H1 (cell line): ENCODE data around the gene FNDC10. TPM values are rescaled to one million over a fixed set of nuclear protein-coding genes. Genes with fewer than 3 reads are reported as not detected.

Experiments
- CTCF ChIA-PET: fragments of 300-600 bp; sonication (Branson Sonifier 250); formaldehyde crosslinking; loops from one replicate; lab custom pipeline; 2021; ENCODE audit not compliant: partially characterized antibody; lab: Charles Lee
- POLR2A ChIA-PET: fragments of 300-600 bp; sonication (Branson Sonifier 250); formaldehyde crosslinking; loops from one replicate; lab custom pipeline; 2021; ENCODE audit warnings: inconsistent platforms; ENCODE audit not compliant: partially characterized antibody; lab: Charles Lee
- DNase-seq, 2 experiments: peaks; one replicate each; pipeline versions ENCODE4 v3.0.0 to v3.0.0-alpha.2; 2010 to 2022; ENCODE audit warnings: low spot score in 2 of 2, low read depth in 1 of 2, mixed read lengths in 1 of 2
- FAIRE-seq: peaks from 2 replicates; lab custom pipeline; 2011; peaks lifted over from hg19 to GRCh38; lab: Jason Lieb, UNC
- H2AFZ ChIP-seq: 2 replicates; pipeline ENCODE4 v1.8.1; 2012; ENCODE audit warnings: low read length, inconsistent platforms
- H2AK5ac ChIP-seq: 2 replicates; pipeline ENCODE4 v1.6.1; 2013; ENCODE audit warnings: low read depth, low read length
- H2BK120ac ChIP-seq: replicated peaks from 2 replicates; pipeline ENCODE3; 2013; ENCODE audit warnings: low read depth, low read length, inconsistent platforms
- H2BK12ac ChIP-seq: 2 replicates; pipeline ENCODE4 v1.6.1; 2013; ENCODE audit warnings: low read depth, low read length
- H2BK15ac ChIP-seq: 2 replicates; pipeline ENCODE4 v1.6.1; 2013; ENCODE audit warnings: low read length
- H2BK20ac ChIP-seq: 2 replicates; pipeline ENCODE4 v1.6.1; 2013; ENCODE audit warnings: low read length
- H2BK5ac ChIP-seq: 2 replicates; pipeline ENCODE4 v1.6.1; 2013; ENCODE audit warnings: low read depth, low read length
- H3K14ac ChIP-seq: 2 replicates; pipeline ENCODE4 v1.6.1; 2013; ENCODE audit warnings: inconsistent platforms; ENCODE audit not compliant: insufficient read length
- H3K18ac ChIP-seq: 2 replicates; pipeline ENCODE4 v1.6.1; 2013; ENCODE audit warnings: low read length; ENCODE audit errors: extremely low read depth
- H3K23ac ChIP-seq: 2 replicates; pipeline ENCODE4 v1.6.1; 2013; ENCODE audit warnings: inconsistent platforms; ENCODE audit not compliant: insufficient read length
- H3K23me2 ChIP-seq: 2 replicates; pipeline ENCODE4 v1.6.1; 2013; ENCODE audit warnings: low read depth, low read length
- H3K27ac ChIP-seq: 2 replicates; pipeline ENCODE4 v1.6.1; 2011; ENCODE audit warnings: low read depth, low read length, inconsistent platforms
- H3K27me3 ChIP-seq, 4 experiments: replicated peaks in 1 of 4; 1 replicate in 1 of 4; 2 replicates in 3 of 4; pipeline versions ENCODE4 v1.6.1 to v1.8.1; 2011 to 2013; ENCODE audit warnings: low read length in 3 of 4, mild to moderate bottlenecking in 3 of 4, inconsistent platforms in 2 of 4, mixed read lengths in 2 of 4, moderate library complexity in 1 of 4; ENCODE audit not compliant: control insufficient read depth in 3 of 4, insufficient read depth in 3 of 4; ENCODE audit errors: extremely low read depth in 1 of 4
- H3K36me3 ChIP-seq, 4 experiments: 2 replicates each; pipeline versions ENCODE4 v1.6.1 to v1.8.1; 2011 to 2013; ENCODE audit warnings: mild to moderate bottlenecking in 4 of 4, low read length in 3 of 4, moderate library complexity in 2 of 4, control low read depth in 1 of 4, inconsistent platforms in 1 of 4; ENCODE audit not compliant: insufficient read depth in 4 of 4, control insufficient read depth in 2 of 4
- H3K4ac ChIP-seq: replicated peaks from 2 replicates; pipeline ENCODE3; 2013; ENCODE audit warnings: low read length, low read depth, mixed read lengths, inconsistent platforms; ENCODE audit not compliant: insufficient read length
- H3K4me1 ChIP-seq, 4 experiments: replicated peaks in 1 of 4; 1 replicate in 1 of 4; 2 replicates in 3 of 4; pipeline versions ENCODE4 v1.6.1 to v1.8.1; 2011 to 2013; ENCODE audit warnings: low read length in 3 of 4, inconsistent platforms in 2 of 4, mixed read lengths in 1 of 4; ENCODE audit not compliant: insufficient read depth in 4 of 4, control insufficient read depth in 3 of 4
- H3K4me2 ChIP-seq, 2 experiments: 2 replicates each; pipeline versions ENCODE4 v1.6.1 to v1.8.1; 2011 to 2013; ENCODE audit warnings: low read depth in 2 of 2, low read length in 2 of 2, control low read depth in 1 of 2, inconsistent platforms in 1 of 2, mild to moderate bottlenecking in 1 of 2; ENCODE audit not compliant: insufficient read depth in 1 of 2
- H3K4me3 ChIP-seq, 4 experiments: fragments of 200-600, 300-600 bp in 1 of 4; sonication (generic), shearing (Covaris generic), sonication (Bioruptor Twin) in 1 of 4; 2 replicates each; pipeline versions ENCODE4 v1.5.1 to v1.8.1; 2011 to 2016; ENCODE audit warnings: low read length in 4 of 4, low read depth in 3 of 4, control low read depth in 2 of 4, inconsistent platforms in 2 of 4, mild to moderate bottlenecking in 2 of 4, mixed read lengths in 1 of 4, moderate library complexity in 1 of 4; ENCODE audit not compliant: insufficient read depth in 2 of 4; ENCODE audit errors: extremely low read depth in 1 of 4
- H3K56ac ChIP-seq: replicated peaks from 2 replicates; pipeline ENCODE3; 2013; ENCODE audit warnings: low read depth, mild to moderate bottlenecking, mixed read lengths, low read length, inconsistent platforms; ENCODE audit not compliant: insufficient read length
- H3K79me1 ChIP-seq: 2 replicates; pipeline ENCODE4 v1.6.1; 2013; ENCODE audit warnings: low read depth, low read length, control low read depth
- H3K79me2 ChIP-seq, 2 experiments: 2 replicates each; pipeline versions ENCODE4 v1.6.1 to v1.8.1; 2012 to 2013; ENCODE audit warnings: low read length in 2 of 2, mild to moderate bottlenecking in 2 of 2, inconsistent platforms in 1 of 2; ENCODE audit not compliant: insufficient read depth in 2 of 2, control insufficient read depth in 1 of 2
- H3K9ac ChIP-seq, 4 experiments: replicated peaks in 1 of 4; 1 replicate in 1 of 4; 2 replicates in 3 of 4; pipeline versions ENCODE4 v1.6.1 to v1.8.1; 2011 to 2013; ENCODE audit warnings: low read depth in 3 of 4, low read length in 3 of 4, control low read depth in 2 of 4, mild to moderate bottlenecking in 2 of 4, moderate library complexity in 2 of 4, inconsistent platforms in 1 of 4; ENCODE audit errors: extremely low read depth in 1 of 4
- H3K9me3 ChIP-seq, 2 experiments: 2 replicates each; pipeline versions ENCODE4 v1.6.1 to v1.8.1; 2012 to 2013; ENCODE audit warnings: mild to moderate bottlenecking in 2 of 2, moderate library complexity in 2 of 2, control low read depth in 1 of 2, inconsistent platforms in 1 of 2, low read depth in 1 of 2, low read length in 1 of 2, mixed read lengths in 1 of 2; ENCODE audit not compliant: insufficient read depth in 2 of 2
- H4K20me1 ChIP-seq, 2 experiments: replicated peaks in 1 of 2; 2 replicates each; pipeline versions ENCODE3 to v1.8.1; 2011 to 2013; ENCODE audit warnings: inconsistent platforms in 2 of 2, low read length in 2 of 2, mild to moderate bottlenecking in 1 of 2; ENCODE audit not compliant: insufficient read depth in 2 of 2, control insufficient read depth in 1 of 2
- H4K5ac ChIP-seq: 2 replicates; pipeline ENCODE4 v1.6.1; 2013; ENCODE audit warnings: low read length, low read depth, mixed read lengths, inconsistent platforms; ENCODE audit not compliant: insufficient read length
- H4K8ac ChIP-seq: 2 replicates; pipeline ENCODE4 v1.8.0; 2013; ENCODE audit warnings: mild to moderate bottlenecking, moderate library complexity, low read length, inconsistent platforms; ENCODE audit not compliant: insufficient read depth; ENCODE audit errors: extremely low read depth
- H4K91ac ChIP-seq: replicated peaks from 2 replicates; pipeline ENCODE3; 2013; ENCODE audit warnings: low read length, mixed read lengths, inconsistent platforms; ENCODE audit not compliant: insufficient read length
- ASH2L ChIP-seq: fragments of 200-600, 300-600 bp; sonication (generic); IDR thresholded peaks from one replicate; pipeline ENCODE4 v1.7.1; 2017; ENCODE audit warnings: low read length
- CREB1 ChIP-seq: IDR thresholded peaks from 2 replicates; pipeline ENCODE4 v1.6.1; 2012; ENCODE audit warnings: inconsistent platforms
- CTBP2 ChIP-seq: IDR thresholded peaks from 2 replicates; pipeline ENCODE4 v1.7.0; 2011; ENCODE audit warnings: borderline replicate concordance, mild to moderate bottlenecking, moderate library complexity, mixed read lengths, low read length; ENCODE audit not compliant: insufficient read depth, insufficient read length
- E2F6 ChIP-seq: IDR thresholded peaks from 2 replicates; pipeline ENCODE4 v1.6.1; 2012; ENCODE audit warnings: inconsistent platforms
- EP300 ChIP-seq, 2 experiments: IDR thresholded peaks; 1 replicate in 1 of 2; 2 replicates in 1 of 2; pipeline ENCODE4 v1.6.1; 2011 to 2012; ENCODE audit warnings: low read depth in 2 of 2, low read length in 2 of 2, mild to moderate bottlenecking in 2 of 2, borderline replicate concordance in 1 of 2, inconsistent platforms in 1 of 2, moderate library complexity in 1 of 2
- FOSL1 ChIP-seq: IDR thresholded peaks from 2 replicates; pipeline ENCODE4 v1.6.1; 2011; ENCODE audit warnings: mild to moderate bottlenecking, low read depth, low read length, moderate library complexity; ENCODE audit not compliant: insufficient read depth
- RFX5 ChIP-seq: IDR thresholded peaks from 2 replicates; pipeline ENCODE4 v1.6.1; 2011; ENCODE audit warnings: low read depth, low read length, improper control_type of control experiment, borderline replicate concordance
- RXRA ChIP-seq: IDR thresholded peaks from 2 replicates; pipeline ENCODE4 v1.6.1; 2011; ENCODE audit warnings: low read depth, mild to moderate bottlenecking, low read length, moderate library complexity; ENCODE audit not compliant: insufficient read depth
- SIRT6 ChIP-seq: IDR thresholded peaks from one replicate; pipeline ENCODE4 v1.7.1; 2012; ENCODE audit warnings: low read length, inconsistent platforms
- SIX5 ChIP-seq: IDR thresholded peaks from 2 replicates; pipeline ENCODE4 v1.6.1; 2011; ENCODE audit warnings: mild to moderate bottlenecking, low read depth, low read length
- TCF12 ChIP-seq: IDR thresholded peaks from 2 replicates; pipeline ENCODE4 v1.6.1; 2011; ENCODE audit warnings: low read depth, mild to moderate bottlenecking, low read length
- WGBS, 2 experiments: shearing (Covaris generic) in 1 of 2; methylation state at CpG; one replicate each; pipeline versions ENCODE4 v1.1.6 to v1.1.7; 2013 to 2015; ENCODE audit warnings: low lambda C conversion rate in 2 of 2, mixed read lengths in 2 of 2, inconsistent platforms in 1 of 2, low coverage in 1 of 2, missing lambda C conversion rate in 1 of 2; ENCODE audit not compliant: insufficient replicate concordance in 2 of 2, insufficient coverage in 1 of 2, insufficient read length in 1 of 2; ENCODE audit errors: extremely low coverage in 1 of 2, missing lambda C conversion rate in 1 of 2; 5-methylcytosine and 5-hydroxymethylcytosine counted together
- polyA plus RNA-seq, 7 experiments: library from polyadenylated mRNA; depleted of rRNA in 3 of 7; stranded (reverse) in 5 of 7; unstranded in 2 of 7; fragments of >200 nt in 5 of 7; fragments of 200-250 nt in 2 of 7; gene quantifications; 1 replicate in 5 of 7; 2 replicates in 1 of 7; 4 replicates in 1 of 7; pipeline versions ENCODE4 v1.2.1 to v1.2.3, GENCODE V29; 2011 to 2013; ENCODE audit warnings: missing spikeins in 2 of 7, mixed read lengths in 2 of 7
- total RNA-seq: library from RNA; stranded (reverse); fragmentation: NEBNext Ultra II Directional; extraction: Animal tissue kit (Norgen Biotek cat#: 25700); gene quantifications from 2 replicates; pipeline ENCODE4 v1.2.1, GENCODE V29; 2021
- TF ChIP-seq, protein P1 (sequence below): IDR thresholded peaks from 2 replicates; pipeline ENCODE4 v1.6.1; 2012; ENCODE audit warnings: low read length, inconsistent platforms

The FNDC10 gene
- total and polyA plus RNA-seq, 2 of the 8 experiments (the other 6 are each of a cell fraction or from before 2014, with no cell fraction given), result 19.0 to 21.8 TPM

DNA sequence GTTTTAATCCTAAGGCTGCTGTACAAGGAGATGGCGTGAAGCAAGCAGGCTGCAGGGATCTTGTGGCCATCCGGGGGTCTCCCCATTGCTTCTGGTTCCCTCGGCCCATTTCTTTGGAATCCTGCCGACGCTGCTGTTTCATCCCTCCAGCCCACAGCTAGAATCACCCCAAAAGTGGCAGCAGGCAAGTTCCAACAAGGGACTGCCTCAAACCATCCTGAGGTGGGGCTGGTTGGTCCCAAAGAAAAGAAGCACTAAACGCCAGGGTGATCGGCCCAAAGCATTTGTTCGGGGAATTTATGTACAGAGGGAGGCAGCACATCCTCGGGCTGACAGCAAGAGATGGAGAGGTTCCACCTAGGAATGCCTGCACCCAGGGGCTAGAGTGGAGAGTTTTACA, 10.9 kb upstream of the FNDC10 start:
- H3K4me3 ChIP-seq, result no peak overlapping the region
- FAIRE-seq (no peak), DNase-seq (no peak)
- no peak overlapping the region for H3K18ac ChIP-seq
- H3K27me3 ChIP-seq, result no peaks in the 10 kb centered on the region
- H3K23me2 ChIP-seq, result peaks cover 2% of the 10 kb centered on the region; the same call in 1 of the 2 replicates
- H2AFZ ChIP-seq, result no peak overlapping the region
- H3K9me3 ChIP-seq, result no peaks in the 10 kb centered on the region
- no peak overlapping the region for H2BK12ac ChIP-seq
- H4K8ac ChIP-seq, result no peak overlapping the region
- no peak overlapping the region for H3K56ac ChIP-seq
- peaks cover 3% of the 10 kb centered on the region for H3K79me1 ChIP-seq
- no peak overlapping the region for H3K14ac ChIP-seq
- no peak overlapping the region for H3K23ac ChIP-seq
- H3K4ac ChIP-seq, result no peak overlapping the region
- no peak overlapping the region for H2AK5ac ChIP-seq
- peaks cover 0 to 13% of the 10 kb centered on the region in 2 experiments; a peak in 2 of 4 replicates for H3K79me2 ChIP-seq
- WGBS, 2 experiments, result 86% methylated on average over 9 of the region's 9 CpGs; no CpG with 5 or more reads in 1 of the 2 experiments
- H3K36me3 ChIP-seq, result no peaks in the 10 kb centered on the region
- H4K5ac ChIP-seq, result no peak overlapping the region
- no peak overlapping the region for H2BK120ac ChIP-seq
- no peak overlapping the region for H3K9ac ChIP-seq
- ChIA-PET POLR2A (interaction anchor here (0.9 kb wide), 1 partner anchor 18 kb away, joined by 3 read pairs; no protein-coding TSS in a partner anchor), CTCF (interaction anchor here (0.6 kb wide), 1 partner anchor 33 kb away, joined by 3 read pairs; no protein-coding TSS in a partner anchor)
- no peak overlapping the region for H2BK15ac ChIP-seq
- H3K27ac ChIP-seq, result no peak overlapping the region
- no peak overlapping the region for H2BK20ac ChIP-seq
- H4K20me1 ChIP-seq, result peaks cover 0 to 10% of the 10 kb centered on the region in 2 experiments
- H4K91ac ChIP-seq, result no peak overlapping the region
- H2BK5ac ChIP-seq, result no peak overlapping the region
- H3K4me1 ChIP-seq, result peaks cover 0 to 5% (median 2%) of the 10 kb centered on the region in 4 experiments; a peak in 2 of 7 replicates
- H3K4me2 ChIP-seq, result no peak overlapping the region
- TF ChIP-seq CREB1 (no peak), RFX5 (no peak), TCF12 (no peak), E2F6 (no peak), CTBP2 (no peak), EP300 (IDR thresholded peaks at IDR 0.05; ENCODE audit: borderline replicate concordance in 1 of 2, low read depth in 2 of 2, low read length in 2 of 2) (no peak), SIRT6 (no peak), RXRA (no peak), SIX5 (no peak), FOSL1 (no peak), ASH2L (no peak)
- TF ChIP-seq, protein P1, sequence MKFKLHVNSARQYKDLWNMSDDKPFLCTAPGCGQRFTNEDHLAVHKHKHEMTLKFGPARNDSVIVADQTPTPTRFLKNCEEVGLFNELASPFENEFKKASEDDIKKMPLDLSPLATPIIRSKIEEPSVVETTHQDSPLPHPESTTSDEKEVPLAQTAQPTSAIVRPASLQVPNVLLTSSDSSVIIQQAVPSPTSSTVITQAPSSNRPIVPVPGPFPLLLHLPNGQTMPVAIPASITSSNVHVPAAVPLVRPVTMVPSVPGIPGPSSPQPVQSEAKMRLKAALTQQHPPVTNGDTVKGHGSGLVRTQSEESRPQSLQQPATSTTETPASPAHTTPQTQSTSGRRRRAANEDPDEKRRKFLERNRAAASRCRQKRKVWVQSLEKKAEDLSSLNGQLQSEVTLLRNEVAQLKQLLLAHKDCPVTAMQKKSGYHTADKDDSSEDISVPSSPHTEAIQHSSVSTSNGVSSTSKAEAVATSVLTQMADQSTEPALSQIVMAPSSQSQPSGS, result no peak
